B cell (primary cell): ENCODE measurements around the gene BICRAL. TPM values are rescaled to one million over a fixed set of nuclear protein-coding genes. Genes with fewer than 3 reads are reported as not detected.

Experiments used
- ATAC-seq: fragments of 200-7000 bp; cut with Tn5 transposase; one replicate; pipeline ENCODE4 v1.10.0; 2021; ENCODE audit warnings: low read depth, mild to moderate bottlenecking, moderate number of reproducible peaks, moderate library complexity
- CTCF ChIA-PET: fragments of 350-600 bp; sonication (Branson Sonifier 250); formaldehyde crosslinking; loops from one replicate; lab custom pipeline; 2021; ENCODE audit warnings: antibody characterized with exemption, inconsistent platforms; lab: Charles Lee
- POLR2A ChIA-PET: fragments of 350-600 bp; sonication (Branson Sonifier 250); formaldehyde crosslinking; loops from one replicate; lab custom pipeline; 2021; ENCODE audit warnings: antibody characterized with exemption; lab: Charles Lee
- DNase-seq: peaks from one replicate; pipeline ENCODE4 v3.0.0; 2013
- H2AFZ ChIP-seq: 2 replicates; pipeline ENCODE4 v1.6.1; 2012; ENCODE audit warnings: mild to moderate bottlenecking, low read depth, low read length; ENCODE audit not compliant: insufficient read depth, poor library complexity, severe bottlenecking
- H3K27ac ChIP-seq, 2 donors: 1 replicate in 1 of 2; 2 replicates in 1 of 2; pipeline ENCODE4 v1.5.1; 2012 to 2013; ENCODE audit warnings: low read length in 2 of 2, mild to moderate bottlenecking in 2 of 2, moderate library complexity in 1 of 2
- H3K27me3 ChIP-seq, 4 experiments: fragments of 200-600 bp in 1 of 4; sonication (generic) in 1 of 4; replicated peaks in 1 of 4; 1 replicate in 2 of 4; 2 replicates in 2 of 4; pipeline versions ENCODE4 v1.6.1 to v1.7.0; 2013 to 2016; ENCODE audit warnings: low read length in 3 of 4, mild to moderate bottlenecking in 2 of 4, mixed read lengths in 1 of 4, moderate library complexity in 1 of 4; ENCODE audit not compliant: insufficient read depth in 4 of 4, control insufficient read depth in 3 of 4; ENCODE audit errors: control extremely low read depth in 1 of 4
- H3K36me3 ChIP-seq, 2 experiments: replicated peaks in 1 of 2; 1 replicate in 1 of 2; 2 replicates in 1 of 2; pipeline versions ENCODE4 v1.6.1 to v1.7.1; 2013; ENCODE audit warnings: low read length in 1 of 2; ENCODE audit not compliant: insufficient read depth in 2 of 2, control insufficient read depth in 1 of 2; ENCODE audit errors: control extremely low read depth in 1 of 2, extremely low read depth in 1 of 2
- H3K4me1 ChIP-seq, 2 donors: fragments of 200-600 bp in 1 of 2; sonication (generic) in 1 of 2; 1 replicate in 1 of 2; 2 replicates in 1 of 2; pipeline versions ENCODE4 v1.5.1 to v1.6.1; 2013 to 2017; ENCODE audit warnings: low read length in 2 of 2; ENCODE audit not compliant: control insufficient read depth in 2 of 2, insufficient read depth in 2 of 2
- H3K4me2 ChIP-seq: replicated peaks from 2 replicates; pipeline ENCODE3; 2012; ENCODE audit warnings: mild to moderate bottlenecking, low read depth, low read length; ENCODE audit not compliant: poor library complexity, severe bottlenecking
- H3K4me3 ChIP-seq, 5 experiments: fragments of 200-600 bp in 1 of 5; sonication (generic) in 1 of 5; 1 replicate in 3 of 5; 2 replicates in 2 of 5; pipeline versions ENCODE4 v1.5.1 to v1.7.0; 2011 to 2016; ENCODE audit warnings: low read length in 4 of 5, mild to moderate bottlenecking in 4 of 5, low read depth in 2 of 5, control low read depth in 1 of 5, moderate library complexity in 1 of 5; ENCODE audit not compliant: insufficient read depth in 1 of 5; ENCODE audit errors: control extremely low read depth in 1 of 5, extremely low read depth in 1 of 5
- H3K79me2 ChIP-seq: fragments of 200-600 bp; sonication (generic); one replicate; pipeline ENCODE4 v1.6.0; 2016; ENCODE audit warnings: low read length; ENCODE audit not compliant: control insufficient read depth, insufficient read depth
- H3K9ac ChIP-seq: fragments of 200-600 bp; sonication (generic); 2 replicates; pipeline ENCODE4 v1.6.1; 2017; ENCODE audit warnings: mild to moderate bottlenecking, low read length, moderate library complexity
- H3K9me3 ChIP-seq, 3 donors: one replicate each; pipeline versions ENCODE4 v1.6.1 to v1.7.1; 2013; ENCODE audit warnings: low read length in 2 of 3; ENCODE audit not compliant: control insufficient read depth in 2 of 3, insufficient read depth in 1 of 3; ENCODE audit errors: control extremely low read depth in 1 of 3
- H4K20me1 ChIP-seq: 2 replicates; pipeline ENCODE4 v1.6.0; 2012; ENCODE audit warnings: mild to moderate bottlenecking, low read length; ENCODE audit not compliant: insufficient read depth, control insufficient read depth, poor library complexity, severe bottlenecking
- H3K27ac Mint-ChIP-seq: one replicate; pipeline ENCODE4 v1.8.0; 2021; ENCODE audit warnings: mixed read lengths
- H3K27me3 Mint-ChIP-seq: one replicate; pipeline ENCODE4 v1.8.0; 2021; ENCODE audit warnings: mixed read lengths
- H3K4me1 Mint-ChIP-seq: one replicate; pipeline ENCODE4 v1.8.0; 2021; ENCODE audit warnings: mixed read lengths
- H3K4me3 Mint-ChIP-seq: one replicate; pipeline ENCODE4 v1.8.0; 2021; ENCODE audit warnings: mixed read lengths
- H3K9me3 Mint-ChIP-seq: one replicate; pipeline ENCODE4 v1.8.0; 2022; ENCODE audit warnings: mixed read lengths; ENCODE audit not compliant: insufficient read depth
- CTCF ChIP-seq: fragments of 200-600 bp; IDR thresholded peaks from one replicate; pipeline ENCODE4 v1.8.0; 2022; ENCODE audit warnings: antibody characterized with exemption, mild to moderate bottlenecking
- EZH2 ChIP-seq: IDR thresholded peaks from 2 replicates; pipeline ENCODE4 v1.6.1; 2012; ENCODE audit warnings: borderline replicate concordance, low read depth, mild to moderate bottlenecking, moderate library complexity, low read length; ENCODE audit not compliant: insufficient read depth, poor library complexity, severe bottlenecking
- WGBS: methylation state at CpG from one replicate; pipeline ENCODE4 v1.1.5; 2013; ENCODE audit warnings: missing lambda C conversion rate; ENCODE audit not compliant: insufficient coverage; 5-methylcytosine and 5-hydroxymethylcytosine counted together
- intact Hi-C: fragments of 100-400 bp; cut with micrococcal nuclease; formaldehyde crosslinking; loops from one replicate; pipeline ENCODE4 v1.10.0; 2022
- polyA plus RNA-seq: library from polyadenylated mRNA; depleted of rRNA; stranded (reverse); fragments of >200 nt; gene quantifications from 2 replicates; pipeline ENCODE4 v1.2.3, GENCODE V29; 2012
- total RNA-seq, 2 donors: library from RNA; stranded (reverse); fragments of 120-200 nt in 1 of 2; gene quantifications; 1 replicate in 1 of 2; 2 replicates in 1 of 2; pipeline versions ENCODE4 v1.2.3 to v1.2.4, GENCODE V29; 2013 to 2022

BICRAL gene
- total and polyA plus RNA-seq, 2 donors (not counting 1 experiment from before 2014, with no cell fraction given) = 17.5 to 34.1 TPM

- no peak for DNase-seq
- Histone ChIP-seq H3K27ac (no peak overlapping the region), H3K9ac (no peak overlapping the region), H3K4me2 (no peak overlapping the region), H3K79me2 (peaks cover 5% of the 10 kb centered on the region), H2AFZ (no peak overlapping the region), H4K20me1 (peaks cover 3% of the 10 kb centered on the region), H3K9me3 (no peaks in the 10 kb centered on the region), H3K4me1 (no peaks in the 10 kb centered on the region), H3K27me3 (no peaks in the 10 kb centered on the region), H3K4me3 (no peak overlapping the region), H3K36me3 (peaks cover 5 to 46% of the 10 kb centered on the region in 2 experiments)
- ATAC-seq = no peak
- Mint-ChIP-seq H3K27me3 (no peaks in the 10 kb centered on the region), H3K27ac (no peak overlapping the region), H3K4me3 (no peak overlapping the region), H3K4me1 (no peaks in the 10 kb centered on the region), H3K9me3 (no peaks in the 10 kb centered on the region)
- CTCF ChIA-PET = no interaction called here
- POLR2A ChIA-PET = no interaction called here
- WGBS = 100% methylated on average over 1 of the region's 2 CpGs
- no peak for TF ChIP-seq EZH2
- no peak for TF ChIP-seq CTCF
- intact Hi-C loops = no loop called here
Measured at GRCh38 chr6:42851599-42851998, 69.7 kb downstream of the BICRAL start.

GRCh38 chr6:42860036-42860435 is 78.2 kb downstream of the BICRAL start:
- H3K4me2 ChIP-seq = no peak overlapping the region
- no peaks in the 10 kb centered on the region for H3K9me3 ChIP-seq
- H3K79me2 ChIP-seq = no peaks in the 10 kb centered on the region
- intact Hi-C loops = no loop called here
- H3K36me3 ChIP-seq = peaks cover 5 to 71% of the 10 kb centered on the region in 2 experiments
- no peaks in the 10 kb centered on the region for H3K4me1 Mint-ChIP-seq
- no peak overlapping the region for H3K4me3 Mint-ChIP-seq
- no peaks in the 10 kb centered on the region for H3K27me3 ChIP-seq
- POLR2A ChIA-PET = interaction anchor here (0.6 kb wide), 2 partner anchors 22 to 66 kb away, joined by 3 to 5 read pairs; no protein-coding TSS in a partner anchor
- H3K9me3 Mint-ChIP-seq = no peaks in the 10 kb centered on the region
- no peaks in the 10 kb centered on the region for H3K27me3 Mint-ChIP-seq
- H4K20me1 ChIP-seq = no peaks in the 10 kb centered on the region
- ATAC-seq (no peak), DNase-seq (no peak)
- H3K9ac ChIP-seq = no peak overlapping the region
- H2AFZ ChIP-seq = no peak overlapping the region
- H3K27ac Mint-ChIP-seq = no peak overlapping the region
- no peak overlapping the region for H3K27ac ChIP-seq
- H3K4me1 ChIP-seq = no peaks in the 10 kb centered on the region
- TF ChIP-seq EZH2 (no peak), CTCF (no peak)
- CTCF ChIA-PET = no interaction called here
- WGBS = 100% methylated on average over 1 of the region's 1 CpG
- H3K4me3 ChIP-seq = no peak overlapping the region
